KMS-11 (cell line): ENCODE measurements around the gene KCNQ4.

Experiments
- H2AFZ ChIP-seq: fragments of 200-600 bp; sonication (generic); 2 replicates; pipeline ENCODE4 v1.6.1; 2016; ENCODE audit warnings: antibody characterized with exemption, mixed run types, low read depth
- H3K27ac ChIP-seq: fragments of 200-600 bp; sonication (generic); 2 replicates; pipeline ENCODE4 v1.6.1; 2016; ENCODE audit warnings: mild to moderate bottlenecking, mixed run types
- H3K27me3 ChIP-seq: fragments of 200-600 bp; sonication (generic); 2 replicates; pipeline ENCODE4 v1.6.1; 2017; ENCODE audit warnings: mild to moderate bottlenecking, low read depth, mixed run types, moderate library complexity; ENCODE audit not compliant: insufficient read depth
- H3K36me3 ChIP-seq: fragments of 200-600 bp; sonication (generic); 2 replicates; pipeline ENCODE4 v1.6.1; 2017; ENCODE audit warnings: mild to moderate bottlenecking, mixed run types; ENCODE audit not compliant: insufficient read depth
- H3K4me1 ChIP-seq: fragments of 200-600 bp; sonication (generic); 2 replicates; pipeline ENCODE4 v1.6.1; 2016; ENCODE audit warnings: mild to moderate bottlenecking, low read depth, mixed run types; ENCODE audit not compliant: poor library complexity, severe bottlenecking
- H3K4me2 ChIP-seq: fragments of 200-600 bp; sonication (generic); 2 replicates; pipeline ENCODE4 v1.7.0; 2016; ENCODE audit warnings: mild to moderate bottlenecking, mixed run types
- H3K4me3 ChIP-seq: fragments of 200-600 bp; sonication (generic); IDR thresholded peaks from 2 replicates; pipeline ENCODE4 v1.6.1; 2017; ENCODE audit warnings: low read depth, low read length, mixed read lengths; ENCODE audit not compliant: insufficient read depth
- H3K79me2 ChIP-seq: fragments of 200-600 bp; sonication (generic); 2 replicates; pipeline ENCODE4 v1.6.1; 2016; ENCODE audit warnings: low read depth, mixed run types; ENCODE audit not compliant: insufficient read depth
- H3K9ac ChIP-seq: fragments of 200-600 bp; sonication (generic); 2 replicates; pipeline ENCODE4 v1.6.1; 2016; ENCODE audit warnings: mild to moderate bottlenecking, mixed run types
- H4K20me1 ChIP-seq: fragments of 200-600 bp; sonication (generic); 2 replicates; pipeline ENCODE4 v1.6.1; 2016; ENCODE audit warnings: mild to moderate bottlenecking, mixed run types; ENCODE audit not compliant: insufficient read depth
- CTCF ChIP-seq: fragments of 200-600 bp; sonication (generic); conservative IDR thresholded peaks from 2 replicates; pipeline ENCODE4 v1.6.1; 2017; ENCODE audit warnings: low read depth, mild to moderate bottlenecking, antibody characterized with exemption, low read length, moderate library complexity, mixed read lengths

KCNQ4 gene

DNA sequence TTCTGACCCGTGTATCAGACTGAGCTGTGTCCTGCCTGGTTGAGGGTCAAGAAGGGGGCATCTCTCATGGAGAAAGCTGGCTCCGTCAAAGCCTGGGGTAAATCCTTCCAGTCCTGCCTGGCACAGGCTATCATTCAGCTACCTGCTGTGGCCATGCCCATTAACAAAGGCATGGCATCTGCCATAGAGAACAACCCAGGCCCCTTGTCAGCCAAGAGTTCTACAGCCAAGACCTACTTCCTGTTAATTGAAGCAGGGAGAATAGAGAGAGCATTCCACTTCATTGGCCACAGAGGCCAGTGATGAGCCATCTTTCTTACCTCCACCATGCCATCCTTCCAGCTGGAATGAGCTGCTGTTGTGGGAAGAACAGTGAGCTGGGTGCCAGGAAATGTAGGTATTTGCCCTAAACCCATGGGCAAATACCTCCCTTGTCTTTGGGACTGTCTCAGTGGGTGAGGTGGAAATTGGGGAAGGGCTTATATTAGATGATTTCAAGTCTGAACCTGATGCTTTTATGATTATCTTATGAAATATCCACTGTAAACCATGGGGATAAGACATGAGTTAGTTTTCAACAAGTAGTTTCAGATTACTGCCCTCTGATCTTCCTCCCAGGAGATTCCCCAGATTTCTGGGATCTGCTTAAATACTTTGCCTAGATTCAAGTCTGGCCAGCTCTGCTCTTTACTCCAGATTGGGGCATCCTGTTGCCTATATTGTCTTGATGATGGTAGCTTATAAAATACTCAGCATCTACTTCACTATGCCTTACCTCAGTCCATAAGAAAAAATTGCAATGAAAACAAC, 11.2 kb upstream of the KCNQ4 start:
- Histone ChIP-seq H3K4me1 (no peaks in the 10 kb centered on the region), H4K20me1 (no peaks in the 10 kb centered on the region), H3K4me3 (no peak overlapping the region), H3K27ac (no peak overlapping the region), H3K4me2 (no peak overlapping the region), H2AFZ (no peak overlapping the region), H3K9ac (no peak overlapping the region), H3K79me2 (no peaks in the 10 kb centered on the region), H3K36me3 (no peaks in the 10 kb centered on the region), H3K27me3 (no peaks in the 10 kb centered on the region)
- TF ChIP-seq CTCF, result no peak

GRCh38 chr1:40773748-40774265, 9.8 kb upstream of the KCNQ4 start:
- no peaks in the 10 kb centered on the region for H3K4me1 ChIP-seq
- no peaks in the 10 kb centered on the region for H3K79me2 ChIP-seq
- no peaks in the 10 kb centered on the region for H4K20me1 ChIP-seq
- no peak overlapping the region for H2AFZ ChIP-seq
- H3K27me3 ChIP-seq, result no peaks in the 10 kb centered on the region
- H3K27ac ChIP-seq, result no peak overlapping the region
- no peak overlapping the region for H3K9ac ChIP-seq
- no peak overlapping the region for H3K4me2 ChIP-seq
- H3K36me3 ChIP-seq, result no peaks in the 10 kb centered on the region
- H3K4me3 ChIP-seq, result no peak overlapping the region
- no peak for TF ChIP-seq CTCF

- Histone ChIP-seq H3K4me2 (no peak overlapping the region), H3K4me1 (no peaks in the 10 kb centered on the region), H3K9ac (no peak overlapping the region), H3K27me3 (no peaks in the 10 kb centered on the region), H3K4me3 (no peak overlapping the region), H3K79me2 (no peaks in the 10 kb centered on the region), H4K20me1 (no peaks in the 10 kb centered on the region), H2AFZ (no peak overlapping the region), H3K27ac (no peak overlapping the region), H3K36me3 (no peaks in the 10 kb centered on the region)
- TF ChIP-seq CTCF, result peak; percentile 90
Measured at GRCh38 chr1:40774266-40774998, 9.2 kb upstream of the KCNQ4 start.

DNA sequence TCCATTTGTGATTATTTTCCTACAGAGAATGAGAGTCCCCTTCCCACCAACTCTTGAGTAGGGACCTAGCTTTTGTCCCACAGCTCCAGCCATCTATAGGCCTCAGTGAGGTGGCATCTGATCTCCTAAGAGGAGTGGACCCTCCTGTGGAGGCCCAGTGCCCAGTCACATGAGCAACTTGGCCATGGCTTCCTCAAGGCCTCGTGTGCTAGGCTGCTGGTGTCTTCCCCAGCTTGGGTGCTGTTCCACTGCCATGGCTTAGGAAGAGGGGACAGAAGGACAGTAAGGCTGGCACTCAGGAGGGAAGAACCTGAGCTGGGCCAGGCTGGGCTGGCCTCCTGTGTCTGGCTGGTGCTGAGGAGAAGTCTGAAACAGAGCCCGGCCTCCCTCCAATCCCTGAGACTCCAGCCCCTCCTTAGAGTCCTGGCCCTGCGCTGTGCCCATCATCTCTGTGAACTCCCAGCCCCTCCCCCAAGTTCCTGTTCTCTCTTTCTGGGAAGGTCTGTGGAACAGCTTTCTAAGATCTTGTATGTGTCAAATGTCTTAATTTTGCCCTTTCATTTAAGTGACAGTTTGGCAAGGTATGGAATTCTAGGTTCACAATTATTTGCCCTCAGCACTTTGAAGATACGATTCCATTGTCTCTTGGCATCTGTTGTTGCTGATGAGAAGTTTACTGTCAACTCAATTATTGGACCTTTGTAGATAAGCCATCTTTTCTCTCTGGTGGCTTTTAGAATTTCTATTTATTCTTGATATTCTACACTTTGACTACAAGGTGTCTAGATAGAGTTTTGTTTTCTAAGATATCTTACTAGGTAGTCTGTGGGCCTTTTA, 7.1 kb upstream of the KCNQ4 start:
- no peak overlapping the region for H3K4me3 ChIP-seq
- no peak for TF ChIP-seq CTCF

More for the DNA sequence above, 7.1 kb upstream of the KCNQ4 start:
- Histone ChIP-seq H3K4me2 (no peak overlapping the region), H3K27me3 (no peaks in the 10 kb centered on the region), H3K27ac (no peak overlapping the region), H2AFZ (no peak overlapping the region), H3K36me3 (no peaks in the 10 kb centered on the region), H3K4me1 (no peaks in the 10 kb centered on the region), H3K9ac (no peak overlapping the region), H3K79me2 (no peaks in the 10 kb centered on the region), H4K20me1 (no peaks in the 10 kb centered on the region)
